ENCODE measurements around the gene PDZK1.

- TF ChIP-seq CTCF (conservative IDR thresholded peaks at IDR 0.05; ENCODE audit: low read depth, low read length) (no peak), EZH2 (IDR thresholded peaks at IDR 0.05; ENCODE audit: borderline replicate concordance, low read depth, low read length, poor library complexity, severe bottlenecking) (no peak)
Observed at GRCh38 chr1:145696630-145696960, 10.6 kb downstream of the PDZK1 start.
